ENCODE data around the gene FKBP9.

The FKBP9 gene

DNA sequence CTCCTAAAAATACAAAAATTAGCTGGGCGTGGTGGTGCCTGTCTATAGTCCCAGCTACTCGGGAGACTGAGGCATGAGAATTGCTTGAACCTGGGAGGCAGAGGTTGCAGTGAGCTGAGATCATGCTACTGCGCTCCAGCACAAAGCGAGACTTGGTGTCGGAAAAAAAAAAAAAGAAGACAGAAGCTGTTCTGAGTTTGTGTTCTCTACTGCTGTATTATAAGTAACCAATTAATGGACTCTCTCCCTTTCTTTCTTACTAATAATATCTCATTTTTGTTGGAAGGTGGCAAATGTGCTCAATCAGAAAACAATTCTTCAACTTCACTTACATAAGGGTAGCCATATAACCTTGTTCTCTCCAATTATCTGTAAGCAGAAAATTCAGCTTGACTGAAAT lies 97.9 kb downstream of the FKBP9 start:
- Histone ChIP-seq H3K4me1 (ENCODE audit: control insufficient read depth, insufficient read depth, low read length) (peaks cover 12% of the 10 kb centered on the region), H3K4me3 (ENCODE audit: low read length) (no peak overlapping the region), H3K27me3 (ENCODE audit: control insufficient read depth, insufficient read depth, low read length) (no peaks in the 10 kb centered on the region), H3K9me3 (ENCODE audit: control insufficient read depth, low read length) (no peaks in the 10 kb centered on the region), H3K9ac (ENCODE audit: low read length) (no peak overlapping the region), H3K36me3 (ENCODE audit: control insufficient read depth, insufficient read depth, low read length) (no peaks in the 10 kb centered on the region)
